ENCODE results near the gene CALCB. TPM values are rescaled to one million over a fixed set of nuclear protein-coding genes. Genes with fewer than 3 reads are reported as not detected.

Gene CALCB
- total and polyA plus RNA-seq, 2 donors (not counting 3 experiments of a cell fraction or from before 2014, with no cell fraction given) = not detected

- DNase-seq (ENCODE audit: low read depth, low spot score) (no peak), FAIRE-seq (no peak)
- dilution Hi-C loops (cut with MboI; ENCODE audit: extremely low pct_ligation_motif_present, low sequenced_read_pairs) = no loop called here
- ChIA-PET POLR2A (no interaction called here), CTCF (interaction anchor here (5.1 kb wide), 1 partner anchor 8 kb away, joined by 41 read pairs; no protein-coding TSS in a partner anchor)
- Histone ChIP-seq H3K4me2 (ENCODE audit: insufficient read depth, low read length) (no peak overlapping the region), H3K9me1 (replicated peaks; ENCODE audit: control insufficient read depth, extremely low read depth, insufficient read depth, low read length) (no peaks in the 10 kb centered on the region), H2AFZ (ENCODE audit: low read depth, low read length) (no peak overlapping the region), H3K9me3 (replicated peaks; ENCODE audit: control insufficient read depth, insufficient read depth, low read length) (no peaks in the 10 kb centered on the region), H3K36me3 (ENCODE audit: control insufficient read depth in 2 of 2, extremely low read depth in 1 of 2, insufficient read depth in 2 of 2, low read length in 2 of 2) (no peaks in the 10 kb centered on the region), H3K27ac (ENCODE audit: insufficient read depth, low read depth, low read length) (no peak overlapping the region), H3K9ac (replicated peaks; ENCODE audit: extremely low read depth, insufficient read depth, low read length) (no peak overlapping the region), H3K27me3 (ENCODE audit: control insufficient read depth in 2 of 2, insufficient read depth in 2 of 2, low read length in 2 of 2) (no peaks in the 10 kb centered on the region), H4K20me1 (replicated peaks; ENCODE audit: control insufficient read depth, extremely low read depth, insufficient read depth, low read length) (no peaks in the 10 kb centered on the region), H3K4me1 (ENCODE audit: control insufficient read depth, extremely low read depth, insufficient read depth, low read length) (peaks cover 3% of the 10 kb centered on the region), H3K79me2 (ENCODE audit: control insufficient read depth, insufficient read depth, low read length) (no peaks in the 10 kb centered on the region), H3K4me3 (replicated peaks in 1 of 3; ENCODE audit: insufficient read depth in 1 of 3, low read depth in 1 of 3, low read length in 3 of 3) (no peak overlapping the region)
- BruUV-seq (replicated peaks) = no TSS peak
- intact Hi-C loops (cut with micrococcal nuclease) = no loop called here
- no peak for TF ChIP-seq MYC (IDR thresholded peaks at IDR 0.05; ENCODE audit: low read depth, low read length)
- TF ChIP-seq EZH2 (IDR thresholded peaks at IDR 0.05; ENCODE audit: borderline replicate concordance, low read depth, low read length, severe bottlenecking) = no peak
- no peak for TF ChIP-seq GATA2 (IDR thresholded peaks at IDR 0.05; ENCODE audit: insufficient read depth, insufficient read length, low read depth, low read length)
- no peak for TF ChIP-seq POLR2A (IDR thresholded peaks at IDR 0.05; ENCODE audit: low read depth, low read length)
- TF ChIP-seq FOS (IDR thresholded peaks at IDR 0.05; ENCODE audit: borderline replicate concordance, insufficient read depth, low read length) = no peak
- TF ChIP-seq POLR2AphosphoS5 (IDR thresholded peaks at IDR 0.05; ENCODE audit: insufficient read depth, low read depth, low read length) = no peak
- no peak for TF ChIP-seq MAX (IDR thresholded peaks at IDR 0.05; ENCODE audit: insufficient read depth, insufficient read length)
- no peak for TF ChIP-seq CTCF (IDR thresholded peaks at IDR 0.05; ENCODE audit: extremely low read depth in 1 of 2, insufficient read depth in 1 of 2, low read depth in 1 of 2, low read length in 2 of 2)
- no peak for TF ChIP-seq JUN (IDR thresholded peaks at IDR 0.05; ENCODE audit: borderline replicate concordance, insufficient read depth, insufficient read length, low read depth)
Observed at GRCh38 chr11:15109602-15110001, 36.2 kb downstream of the CALCB start.

Measured in endothelial cell of umbilical vein (primary cell).